Measurements from ENCODE around the gene CORIN.

Gene CORIN

GRCh38 chr4:47819178-47819577 lies 18.7 kb downstream of the CORIN start:
- no peak for TF ChIP-seq CTCF (IDR thresholded peaks at IDR 0.05; ENCODE audit: low read depth, low read length, missing control alignments)
- H3K4me3 ChIP-seq (ENCODE audit: low read depth, low read length): no peak overlapping the region
- DNase-seq: no peak

GRCh38 chr4:47817275-47817674 lies 20.6 kb downstream of the CORIN start:
- DNase-seq: no peak
- Histone ChIP-seq H3K36me3 (replicated peaks) (no peaks in the 10 kb centered on the region), H3K27ac (no peak overlapping the region), H3K4me3 (ENCODE audit: low read depth, low read length) (no peak overlapping the region), H3K27me3 (replicated peaks) (no peaks in the 10 kb centered on the region)
- no peak for TF ChIP-seq CTCF (IDR thresholded peaks at IDR 0.05; ENCODE audit: low read depth, low read length, missing control alignments)
- in situ Hi-C loops (cut with HindIII; ENCODE audit: low pct_ligation_motif_present, low sequenced_read_pairs): no loop called here

More at GRCh38 chr4:47819178-47819577, 18.7 kb downstream of the CORIN start:
- Histone ChIP-seq H3K36me3 (replicated peaks) (no peaks in the 10 kb centered on the region), H3K27me3 (replicated peaks) (no peaks in the 10 kb centered on the region), H3K27ac (no peak overlapping the region)
- in situ Hi-C loops (cut with HindIII; ENCODE audit: low pct_ligation_motif_present, low sequenced_read_pairs): no loop called here

- Histone ChIP-seq H3K27ac (no peak overlapping the region), H3K36me3 (replicated peaks) (no peaks in the 10 kb centered on the region), H3K27me3 (replicated peaks) (no peaks in the 10 kb centered on the region), H3K4me3 (ENCODE audit: low read depth, low read length) (no peak overlapping the region)
- in situ Hi-C loops (cut with HindIII; ENCODE audit: low pct_ligation_motif_present, low sequenced_read_pairs): no loop called here
- TF ChIP-seq CTCF (IDR thresholded peaks at IDR 0.05; ENCODE audit: low read depth, low read length, missing control alignments): no peak
- DNase-seq: no peak
Observed at GRCh38 chr4:47816748-47817147, 21.1 kb downstream of the CORIN start.

GRCh38 chr4:47814618-47815295 lies 23.1 kb downstream of the CORIN start:
- DNase-seq: peak; percentile 20
- H3K4me3 ChIP-seq (ENCODE audit: low read depth, low read length): no peak overlapping the region
- peak overlapping the region; percentile 18 for H3K27ac ChIP-seq
- TF ChIP-seq CTCF (IDR thresholded peaks at IDR 0.05; ENCODE audit: low read depth, low read length, missing control alignments): no peak
- in situ Hi-C loops (cut with HindIII; ENCODE audit: low pct_ligation_motif_present, low sequenced_read_pairs): no loop called here
- H3K27me3 ChIP-seq (replicated peaks): no peaks in the 10 kb centered on the region
- no peaks in the 10 kb centered on the region for H3K36me3 ChIP-seq (replicated peaks)

GRCh38 chr4:47809654-47810203 lies 28.1 kb downstream of the CORIN start:
- no peak for TF ChIP-seq CTCF (IDR thresholded peaks at IDR 0.05; ENCODE audit: low read depth, low read length, missing control alignments)
- Histone ChIP-seq H3K36me3 (replicated peaks) (no peaks in the 10 kb centered on the region), H3K27me3 (replicated peaks) (no peaks in the 10 kb centered on the region), H3K4me3 (ENCODE audit: low read depth, low read length) (no peak overlapping the region), H3K27ac (no peak overlapping the region)
- DNase-seq: no peak
- in situ Hi-C loops (cut with HindIII; ENCODE audit: low pct_ligation_motif_present, low sequenced_read_pairs): no loop called here

- in situ Hi-C loops (cut with HindIII; ENCODE audit: low pct_ligation_motif_present, low sequenced_read_pairs): no loop called here
- no peaks in the 10 kb centered on the region for H3K27me3 ChIP-seq (replicated peaks)
- no peak overlapping the region for H3K4me3 ChIP-seq (ENCODE audit: low read depth, low read length)
- no peak for TF ChIP-seq CTCF (IDR thresholded peaks at IDR 0.05; ENCODE audit: low read depth, low read length, missing control alignments)
- DNase-seq: no peak
- H3K27ac ChIP-seq: no peak overlapping the region
- H3K36me3 ChIP-seq (replicated peaks): no peaks in the 10 kb centered on the region
Observed at GRCh38 chr4:47804598-47804997, 33.3 kb downstream of the CORIN start.
